ENCODE data around the gene PTCD2. TPM values are rescaled to one million over a fixed set of nuclear protein-coding genes. Genes with fewer than 3 reads are reported as not detected.

Gene PTCD2
- total RNA-seq, 1 experiment from 2014 or later, result 19.3 TPM

GRCh38 chr5:72394688-72395087 lies 74.5 kb downstream of the PTCD2 start:
- H3K4me3 ChIP-seq (replicated peaks in 1 of 2; ENCODE audit: low read depth in 1 of 2, low read length in 2 of 2), result no peak overlapping the region
- no peak overlapping the region for H2AFZ ChIP-seq (ENCODE audit: low read depth, low read length, poor library complexity, severe bottlenecking)
- CTCF ChIA-PET, result interaction anchor here (1.7 kb wide), 1 partner anchor 129 kb away, joined by 8 read pairs; no protein-coding TSS in a partner anchor
- no peaks in the 10 kb centered on the region for H3K4me1 ChIP-seq (ENCODE audit: control insufficient read depth in 1 of 2, insufficient read depth in 2 of 2, low read length in 2 of 2)
- POLR2A ChIA-PET, result no interaction called here
- H3K9me2 ChIP-seq (ENCODE audit: insufficient read depth), result no peaks in the 10 kb centered on the region
- no peaks in the 10 kb centered on the region for H3K79me2 ChIP-seq (ENCODE audit: insufficient read depth, low read length)
- H3K27me3 ChIP-seq (ENCODE audit: insufficient read depth, low read length), result no peaks in the 10 kb centered on the region
- no peaks in the 10 kb centered on the region for H3K36me3 ChIP-seq (ENCODE audit: control insufficient read depth in 1 of 2, insufficient read depth in 2 of 2, low read length in 2 of 2)
- ATAC-seq (peak; percentile 77), DNase-seq (ENCODE audit: low read depth, low spot score) (no peak)
- RAD21 ChIA-PET (ENCODE audit: low non-redundant PET in 1 of 2, low total read pairs in 2 of 2, uncharacterized antibody in 2 of 2, unreplicated experiment in 2 of 2), result no interaction called here
- intact Hi-C loops (cut with micrococcal nuclease), result no loop called here
- TF ChIP-seq, protein P1, sequence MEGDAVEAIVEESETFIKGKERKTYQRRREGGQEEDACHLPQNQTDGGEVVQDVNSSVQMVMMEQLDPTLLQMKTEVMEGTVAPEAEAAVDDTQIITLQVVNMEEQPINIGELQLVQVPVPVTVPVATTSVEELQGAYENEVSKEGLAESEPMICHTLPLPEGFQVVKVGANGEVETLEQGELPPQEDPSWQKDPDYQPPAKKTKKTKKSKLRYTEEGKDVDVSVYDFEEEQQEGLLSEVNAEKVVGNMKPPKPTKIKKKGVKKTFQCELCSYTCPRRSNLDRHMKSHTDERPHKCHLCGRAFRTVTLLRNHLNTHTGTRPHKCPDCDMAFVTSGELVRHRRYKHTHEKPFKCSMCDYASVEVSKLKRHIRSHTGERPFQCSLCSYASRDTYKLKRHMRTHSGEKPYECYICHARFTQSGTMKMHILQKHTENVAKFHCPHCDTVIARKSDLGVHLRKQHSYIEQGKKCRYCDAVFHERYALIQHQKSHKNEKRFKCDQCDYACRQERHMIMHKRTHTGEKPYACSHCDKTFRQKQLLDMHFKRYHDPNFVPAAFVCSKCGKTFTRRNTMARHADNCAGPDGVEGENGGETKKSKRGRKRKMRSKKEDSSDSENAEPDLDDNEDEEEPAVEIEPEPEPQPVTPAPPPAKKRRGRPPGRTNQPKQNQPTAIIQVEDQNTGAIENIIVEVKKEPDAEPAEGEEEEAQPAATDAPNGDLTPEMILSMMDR (IDR thresholded peaks at IDR 0.05 in 2 of 3, conservative IDR thresholded peaks at IDR 0.05 in 1 of 3; ENCODE audit: borderline replicate concordance in 1 of 3, insufficient read depth in 1 of 3, low read depth in 2 of 3, low read length in 2 of 3), result peak; percentile 37 to 70 (median 57); a peak in 5 of 6 replicates
- no peak for TF ChIP-seq TCF7L2 (IDR thresholded peaks at IDR 0.05; ENCODE audit: borderline replicate concordance, extremely low read depth, insufficient read depth, insufficient read length)
- no peak for TF ChIP-seq FOSL1 (IDR thresholded peaks at IDR 0.05; ENCODE audit: low read depth)
- TF ChIP-seq ZNF274 (IDR thresholded peaks at IDR 0.05; ENCODE audit: low read depth, low read length), result no peak
- peak; percentile 66 for TF ChIP-seq RAD21 (IDR thresholded peaks at IDR 0.05; ENCODE audit: low read depth)
- TF ChIP-seq ZFX (IDR thresholded peaks at IDR 0.05), result no peak
- TF ChIP-seq SRF (IDR thresholded peaks at IDR 0.05; ENCODE audit: low read depth), result no peak
- TF ChIP-seq, protein P2, sequence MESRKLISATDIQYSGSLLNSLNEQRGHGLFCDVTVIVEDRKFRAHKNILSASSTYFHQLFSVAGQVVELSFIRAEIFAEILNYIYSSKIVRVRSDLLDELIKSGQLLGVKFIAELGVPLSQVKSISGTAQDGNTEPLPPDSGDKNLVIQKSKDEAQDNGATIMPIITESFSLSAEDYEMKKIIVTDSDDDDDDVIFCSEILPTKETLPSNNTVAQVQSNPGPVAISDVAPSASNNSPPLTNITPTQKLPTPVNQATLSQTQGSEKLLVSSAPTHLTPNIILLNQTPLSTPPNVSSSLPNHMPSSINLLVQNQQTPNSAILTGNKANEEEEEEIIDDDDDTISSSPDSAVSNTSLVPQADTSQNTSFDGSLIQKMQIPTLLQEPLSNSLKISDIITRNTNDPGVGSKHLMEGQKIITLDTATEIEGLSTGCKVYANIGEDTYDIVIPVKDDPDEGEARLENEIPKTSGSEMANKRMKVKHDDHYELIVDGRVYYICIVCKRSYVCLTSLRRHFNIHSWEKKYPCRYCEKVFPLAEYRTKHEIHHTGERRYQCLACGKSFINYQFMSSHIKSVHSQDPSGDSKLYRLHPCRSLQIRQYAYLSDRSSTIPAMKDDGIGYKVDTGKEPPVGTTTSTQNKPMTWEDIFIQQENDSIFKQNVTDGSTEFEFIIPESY (IDR thresholded peaks at IDR 0.05; ENCODE audit: extremely low read depth, insufficient replicate concordance, low read length), result no peak
- TF ChIP-seq POLR2A (IDR thresholded peaks at IDR 0.05; ENCODE audit: borderline replicate concordance, extremely low read depth, insufficient read depth, insufficient read length), result no peak
- TF ChIP-seq CEBPB (IDR thresholded peaks at IDR 0.05; ENCODE audit: low read depth), result no peak
- no peak for TF ChIP-seq YY1 (IDR thresholded peaks at IDR 0.05; ENCODE audit: extremely low read depth, insufficient replicate concordance, low read depth, low read length)
- BruUV-seq (replicated peaks), result no TSS peak
- H3K27ac ChIP-seq (ENCODE audit: low read depth, low read length), result no peak overlapping the region
- H3K9me3 ChIP-seq (ENCODE audit: control insufficient read depth in 1 of 2, insufficient read depth in 1 of 2, low read depth in 1 of 2, low read length in 2 of 2), result no peaks in the 10 kb centered on the region
- H4K20me1 ChIP-seq (ENCODE audit: insufficient read depth), result no peaks in the 10 kb centered on the region
- no peak overlapping the region for H3K9ac ChIP-seq (ENCODE audit: low read length)
- H3K4me2 ChIP-seq (ENCODE audit: low read length), result no peak overlapping the region

Data from HCT116 (cell line).